ENCODE data around the gene HIP1.

DNA sequence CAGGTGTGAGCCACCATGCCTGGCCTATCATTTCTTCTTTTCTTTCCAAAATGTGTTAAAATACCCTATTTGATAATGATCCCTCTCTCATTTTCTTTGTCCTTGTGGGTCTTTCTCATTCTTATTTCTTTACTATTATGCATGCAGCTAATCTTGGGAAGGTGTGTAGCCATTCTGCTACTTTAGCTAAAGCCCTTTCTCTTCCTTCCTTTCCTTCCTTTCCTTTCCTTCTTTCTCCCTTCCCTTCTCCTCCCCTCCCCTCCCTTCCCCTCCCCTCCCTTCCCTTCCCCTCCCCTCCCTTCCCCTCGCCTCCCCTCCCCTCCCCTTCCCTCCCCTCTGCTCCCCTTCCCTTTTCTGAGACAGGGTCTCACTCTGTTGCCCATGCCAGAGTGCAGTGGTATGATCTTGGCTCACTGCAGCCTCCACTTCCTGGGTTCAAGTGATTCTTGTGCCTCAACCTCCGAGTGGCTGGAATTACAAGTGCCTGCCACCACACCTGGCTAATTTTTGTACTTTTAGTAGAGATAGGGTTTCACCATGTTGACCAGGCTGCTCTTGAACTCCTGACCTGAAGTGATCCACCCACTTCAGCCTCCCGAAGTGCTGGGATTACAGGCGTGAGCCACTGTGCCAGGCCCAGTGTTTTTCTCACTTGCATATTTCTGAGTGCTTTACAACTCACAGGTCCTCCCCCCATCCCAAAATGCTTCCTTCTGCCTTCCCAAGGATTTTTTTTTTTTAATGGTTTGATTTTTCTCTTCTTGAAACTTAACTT is 42.3 kb downstream of the HIP1 start:
- TF ChIP-seq POLR2A (IDR thresholded peaks at IDR 0.05; ENCODE audit: low read depth) (no peak), EP300 (IDR thresholded peaks at IDR 0.05) (no peak), POLR2AphosphoS5 (IDR thresholded peaks at IDR 0.05) (no peak)
- TF ChIP-seq, protein P1, sequence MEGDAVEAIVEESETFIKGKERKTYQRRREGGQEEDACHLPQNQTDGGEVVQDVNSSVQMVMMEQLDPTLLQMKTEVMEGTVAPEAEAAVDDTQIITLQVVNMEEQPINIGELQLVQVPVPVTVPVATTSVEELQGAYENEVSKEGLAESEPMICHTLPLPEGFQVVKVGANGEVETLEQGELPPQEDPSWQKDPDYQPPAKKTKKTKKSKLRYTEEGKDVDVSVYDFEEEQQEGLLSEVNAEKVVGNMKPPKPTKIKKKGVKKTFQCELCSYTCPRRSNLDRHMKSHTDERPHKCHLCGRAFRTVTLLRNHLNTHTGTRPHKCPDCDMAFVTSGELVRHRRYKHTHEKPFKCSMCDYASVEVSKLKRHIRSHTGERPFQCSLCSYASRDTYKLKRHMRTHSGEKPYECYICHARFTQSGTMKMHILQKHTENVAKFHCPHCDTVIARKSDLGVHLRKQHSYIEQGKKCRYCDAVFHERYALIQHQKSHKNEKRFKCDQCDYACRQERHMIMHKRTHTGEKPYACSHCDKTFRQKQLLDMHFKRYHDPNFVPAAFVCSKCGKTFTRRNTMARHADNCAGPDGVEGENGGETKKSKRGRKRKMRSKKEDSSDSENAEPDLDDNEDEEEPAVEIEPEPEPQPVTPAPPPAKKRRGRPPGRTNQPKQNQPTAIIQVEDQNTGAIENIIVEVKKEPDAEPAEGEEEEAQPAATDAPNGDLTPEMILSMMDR (IDR thresholded peaks at IDR 0.05) = no peak

Measured in esophagus muscularis mucosa (tissue), 4 donors.